H1 (cell line): ENCODE results near the gene MYH6. TPM values are rescaled to one million over a fixed set of nuclear protein-coding genes. Genes with fewer than 3 reads are reported as not detected.

Experiments used
- CTCF ChIA-PET: fragments of 300-600 bp; sonication (Branson Sonifier 250); formaldehyde crosslinking; loops from one replicate; lab custom pipeline; 2021; ENCODE audit not compliant: partially characterized antibody; lab: Charles Lee
- POLR2A ChIA-PET: fragments of 300-600 bp; sonication (Branson Sonifier 250); formaldehyde crosslinking; loops from one replicate; lab custom pipeline; 2021; ENCODE audit warnings: inconsistent platforms; ENCODE audit not compliant: partially characterized antibody; lab: Charles Lee
- DNase-seq, 2 experiments: peaks; one replicate each; pipeline versions ENCODE4 v3.0.0 to v3.0.0-alpha.2; 2010 to 2022; ENCODE audit warnings: low spot score in 2 of 2, low read depth in 1 of 2, mixed read lengths in 1 of 2
- FAIRE-seq: peaks from 2 replicates; lab custom pipeline; 2011; peaks lifted over from hg19 to GRCh38; lab: Jason Lieb, UNC
- H2AFZ ChIP-seq: 2 replicates; pipeline ENCODE4 v1.8.1; 2012; ENCODE audit warnings: low read length, inconsistent platforms
- H2AK5ac ChIP-seq: 2 replicates; pipeline ENCODE4 v1.6.1; 2013; ENCODE audit warnings: low read depth, low read length
- H2BK120ac ChIP-seq: replicated peaks from 2 replicates; pipeline ENCODE3; 2013; ENCODE audit warnings: low read depth, low read length, inconsistent platforms
- H2BK12ac ChIP-seq: 2 replicates; pipeline ENCODE4 v1.6.1; 2013; ENCODE audit warnings: low read depth, low read length
- H2BK15ac ChIP-seq: 2 replicates; pipeline ENCODE4 v1.6.1; 2013; ENCODE audit warnings: low read length
- H2BK20ac ChIP-seq: 2 replicates; pipeline ENCODE4 v1.6.1; 2013; ENCODE audit warnings: low read length
- H2BK5ac ChIP-seq: 2 replicates; pipeline ENCODE4 v1.6.1; 2013; ENCODE audit warnings: low read depth, low read length
- H3K14ac ChIP-seq: 2 replicates; pipeline ENCODE4 v1.6.1; 2013; ENCODE audit warnings: inconsistent platforms; ENCODE audit not compliant: insufficient read length
- H3K18ac ChIP-seq: 2 replicates; pipeline ENCODE4 v1.6.1; 2013; ENCODE audit warnings: low read length; ENCODE audit errors: extremely low read depth
- H3K23ac ChIP-seq: 2 replicates; pipeline ENCODE4 v1.6.1; 2013; ENCODE audit warnings: inconsistent platforms; ENCODE audit not compliant: insufficient read length
- H3K23me2 ChIP-seq: 2 replicates; pipeline ENCODE4 v1.6.1; 2013; ENCODE audit warnings: low read depth, low read length
- H3K27ac ChIP-seq: 2 replicates; pipeline ENCODE4 v1.6.1; 2011; ENCODE audit warnings: low read depth, low read length, inconsistent platforms
- H3K27me3 ChIP-seq, 4 experiments: replicated peaks in 1 of 4; 1 replicate in 1 of 4; 2 replicates in 3 of 4; pipeline versions ENCODE4 v1.6.1 to v1.8.1; 2011 to 2013; ENCODE audit warnings: low read length in 3 of 4, mild to moderate bottlenecking in 3 of 4, inconsistent platforms in 2 of 4, mixed read lengths in 2 of 4, moderate library complexity in 1 of 4; ENCODE audit not compliant: control insufficient read depth in 3 of 4, insufficient read depth in 3 of 4; ENCODE audit errors: extremely low read depth in 1 of 4
- H3K36me3 ChIP-seq, 4 experiments: 2 replicates each; pipeline versions ENCODE4 v1.6.1 to v1.8.1; 2011 to 2013; ENCODE audit warnings: mild to moderate bottlenecking in 4 of 4, low read length in 3 of 4, moderate library complexity in 2 of 4, control low read depth in 1 of 4, inconsistent platforms in 1 of 4; ENCODE audit not compliant: insufficient read depth in 4 of 4, control insufficient read depth in 2 of 4
- H3K4ac ChIP-seq: replicated peaks from 2 replicates; pipeline ENCODE3; 2013; ENCODE audit warnings: low read length, low read depth, mixed read lengths, inconsistent platforms; ENCODE audit not compliant: insufficient read length
- H3K4me1 ChIP-seq, 4 experiments: replicated peaks in 1 of 4; 1 replicate in 1 of 4; 2 replicates in 3 of 4; pipeline versions ENCODE4 v1.6.1 to v1.8.1; 2011 to 2013; ENCODE audit warnings: low read length in 3 of 4, inconsistent platforms in 2 of 4, mixed read lengths in 1 of 4; ENCODE audit not compliant: insufficient read depth in 4 of 4, control insufficient read depth in 3 of 4
- H3K4me2 ChIP-seq, 2 experiments: 2 replicates each; pipeline versions ENCODE4 v1.6.1 to v1.8.1; 2011 to 2013; ENCODE audit warnings: low read depth in 2 of 2, low read length in 2 of 2, control low read depth in 1 of 2, inconsistent platforms in 1 of 2, mild to moderate bottlenecking in 1 of 2; ENCODE audit not compliant: insufficient read depth in 1 of 2
- H3K4me3 ChIP-seq, 4 experiments: fragments of 200-600, 300-600 bp in 1 of 4; sonication (generic), shearing (Covaris generic), sonication (Bioruptor Twin) in 1 of 4; 2 replicates each; pipeline versions ENCODE4 v1.5.1 to v1.8.1; 2011 to 2016; ENCODE audit warnings: low read length in 4 of 4, low read depth in 3 of 4, control low read depth in 2 of 4, inconsistent platforms in 2 of 4, mild to moderate bottlenecking in 2 of 4, mixed read lengths in 1 of 4, moderate library complexity in 1 of 4; ENCODE audit not compliant: insufficient read depth in 2 of 4; ENCODE audit errors: extremely low read depth in 1 of 4
- H3K56ac ChIP-seq: replicated peaks from 2 replicates; pipeline ENCODE3; 2013; ENCODE audit warnings: low read depth, mild to moderate bottlenecking, mixed read lengths, low read length, inconsistent platforms; ENCODE audit not compliant: insufficient read length
- H3K79me1 ChIP-seq: 2 replicates; pipeline ENCODE4 v1.6.1; 2013; ENCODE audit warnings: low read depth, low read length, control low read depth
- H3K79me2 ChIP-seq, 2 experiments: 2 replicates each; pipeline versions ENCODE4 v1.6.1 to v1.8.1; 2012 to 2013; ENCODE audit warnings: low read length in 2 of 2, mild to moderate bottlenecking in 2 of 2, inconsistent platforms in 1 of 2; ENCODE audit not compliant: insufficient read depth in 2 of 2, control insufficient read depth in 1 of 2
- H3K9ac ChIP-seq, 4 experiments: replicated peaks in 1 of 4; 1 replicate in 1 of 4; 2 replicates in 3 of 4; pipeline versions ENCODE4 v1.6.1 to v1.8.1; 2011 to 2013; ENCODE audit warnings: low read depth in 3 of 4, low read length in 3 of 4, control low read depth in 2 of 4, mild to moderate bottlenecking in 2 of 4, moderate library complexity in 2 of 4, inconsistent platforms in 1 of 4; ENCODE audit errors: extremely low read depth in 1 of 4
- H3K9me3 ChIP-seq, 2 experiments: 2 replicates each; pipeline versions ENCODE4 v1.6.1 to v1.8.1; 2012 to 2013; ENCODE audit warnings: mild to moderate bottlenecking in 2 of 2, moderate library complexity in 2 of 2, control low read depth in 1 of 2, inconsistent platforms in 1 of 2, low read depth in 1 of 2, low read length in 1 of 2, mixed read lengths in 1 of 2; ENCODE audit not compliant: insufficient read depth in 2 of 2
- H4K20me1 ChIP-seq, 2 experiments: replicated peaks in 1 of 2; 2 replicates each; pipeline versions ENCODE3 to v1.8.1; 2011 to 2013; ENCODE audit warnings: inconsistent platforms in 2 of 2, low read length in 2 of 2, mild to moderate bottlenecking in 1 of 2; ENCODE audit not compliant: insufficient read depth in 2 of 2, control insufficient read depth in 1 of 2
- H4K5ac ChIP-seq: 2 replicates; pipeline ENCODE4 v1.6.1; 2013; ENCODE audit warnings: low read length, low read depth, mixed read lengths, inconsistent platforms; ENCODE audit not compliant: insufficient read length
- H4K8ac ChIP-seq: 2 replicates; pipeline ENCODE4 v1.8.0; 2013; ENCODE audit warnings: mild to moderate bottlenecking, moderate library complexity, low read length, inconsistent platforms; ENCODE audit not compliant: insufficient read depth; ENCODE audit errors: extremely low read depth
- H4K91ac ChIP-seq: replicated peaks from 2 replicates; pipeline ENCODE3; 2013; ENCODE audit warnings: low read length, mixed read lengths, inconsistent platforms; ENCODE audit not compliant: insufficient read length
- ATF2 ChIP-seq: IDR thresholded peaks from 2 replicates; pipeline ENCODE4 v1.6.1; 2012; ENCODE audit warnings: low read length, inconsistent platforms
- CBX5 ChIP-seq: fragments of 300-800, 300-1000 bp; sonication (generic); IDR thresholded peaks from 2 replicates; pipeline ENCODE4 v1.7.1; 2016; ENCODE audit warnings: antibody characterized with exemption, low read length, low read depth
- CBX8 ChIP-seq: fragments of 300-800, 300-1000 bp; sonication (generic); IDR thresholded peaks from 2 replicates; pipeline ENCODE4 v1.7.1; 2016; ENCODE audit warnings: low read depth, low read length, borderline replicate concordance
- CHD1 ChIP-seq: IDR thresholded peaks from 2 replicates; pipeline ENCODE4 v1.6.1; 2012; ENCODE audit warnings: low read depth, low read length, improper control_type of control experiment
- JUN ChIP-seq: IDR thresholded peaks from 2 replicates; pipeline ENCODE4 v1.6.1; 2011; ENCODE audit warnings: low read depth, mild to moderate bottlenecking, improper control_type of control experiment, low read length
- KDM4A ChIP-seq: IDR thresholded peaks from one replicate; pipeline ENCODE4 v1.7.1; 2012; ENCODE audit warnings: low read depth, mild to moderate bottlenecking, moderate library complexity, low read length, inconsistent platforms; ENCODE audit not compliant: severe bottlenecking
- RXRA ChIP-seq: IDR thresholded peaks from 2 replicates; pipeline ENCODE4 v1.6.1; 2011; ENCODE audit warnings: low read depth, mild to moderate bottlenecking, low read length, moderate library complexity; ENCODE audit not compliant: insufficient read depth
- SP1 ChIP-seq: IDR thresholded peaks from 2 replicates; pipeline ENCODE4 v1.6.1; 2011; ENCODE audit warnings: low read depth, low read length
- SP4 ChIP-seq: IDR thresholded peaks from 2 replicates; pipeline ENCODE4 v1.6.1; 2012; ENCODE audit warnings: low read length, inconsistent platforms
- TAF1 ChIP-seq: IDR thresholded peaks from 2 replicates; pipeline ENCODE4 v1.6.1; 2011; ENCODE audit warnings: mild to moderate bottlenecking, low read depth, low read length
- WGBS, 2 experiments: shearing (Covaris generic) in 1 of 2; methylation state at CpG; one replicate each; pipeline versions ENCODE4 v1.1.6 to v1.1.7; 2013 to 2015; ENCODE audit warnings: low lambda C conversion rate in 2 of 2, mixed read lengths in 2 of 2, inconsistent platforms in 1 of 2, low coverage in 1 of 2, missing lambda C conversion rate in 1 of 2; ENCODE audit not compliant: insufficient replicate concordance in 2 of 2, insufficient coverage in 1 of 2, insufficient read length in 1 of 2; ENCODE audit errors: extremely low coverage in 1 of 2, missing lambda C conversion rate in 1 of 2; 5-methylcytosine and 5-hydroxymethylcytosine counted together
- polyA plus RNA-seq, 7 experiments: library from polyadenylated mRNA; depleted of rRNA in 3 of 7; stranded (reverse) in 5 of 7; unstranded in 2 of 7; fragments of >200 nt in 5 of 7; fragments of 200-250 nt in 2 of 7; gene quantifications; 1 replicate in 5 of 7; 2 replicates in 1 of 7; 4 replicates in 1 of 7; pipeline versions ENCODE4 v1.2.1 to v1.2.3, GENCODE V29; 2011 to 2013; ENCODE audit warnings: missing spikeins in 2 of 7, mixed read lengths in 2 of 7
- total RNA-seq: library from RNA; stranded (reverse); fragmentation: NEBNext Ultra II Directional; extraction: Animal tissue kit (Norgen Biotek cat#: 25700); gene quantifications from 2 replicates; pipeline ENCODE4 v1.2.1, GENCODE V29; 2021

The MYH6 gene
- total and polyA plus RNA-seq, 2 of the 8 experiments (the other 6 are each of a cell fraction or from before 2014, with no cell fraction given) = 0.03 TPM; not detected in 1

- ChIA-PET POLR2A (interaction anchor here (0.8 to 3.7 kb wide), 5 partner anchors 9 to 26 kb away, joined by 3 to 25 read pairs (median 6); partner anchors contain the start of gene PABPN1), CTCF (interaction anchor here (0.7 to 5.9 kb wide), 13 partner anchors 8 to 366 kb away, joined by 3 to 69 read pairs (median 4); partner anchors contain the start of gene AJUBA)
- Histone ChIP-seq H2BK20ac (no peak overlapping the region), H4K91ac (no peak overlapping the region), H3K56ac (no peak overlapping the region), H3K18ac (no peak overlapping the region), H3K4me2 (no peak overlapping the region), H3K79me1 (no peaks in the 10 kb centered on the region), H2BK5ac (no peak overlapping the region), H3K9ac (no peak overlapping the region), H3K23ac (no peak overlapping the region), H3K14ac (no peak overlapping the region), H3K4me3 (no peak overlapping the region), H2BK12ac (no peak overlapping the region), H3K27me3 (peaks cover 0 to 11% (median 3%) of the 10 kb centered on the region in 4 experiments; a peak in 6 of 7 replicates), H4K5ac (no peak overlapping the region), H3K4me1 (peaks cover 0 to 7% (median 2%) of the 10 kb centered on the region in 4 experiments; a peak in 5 of 7 replicates), H3K36me3 (no peaks in the 10 kb centered on the region), H3K79me2 (no peaks in the 10 kb centered on the region), H2BK15ac (no peak overlapping the region), H3K27ac (no peak overlapping the region), H3K4ac (no peak overlapping the region), H3K9me3 (no peaks in the 10 kb centered on the region), H4K20me1 (peaks cover 0 to 3% of the 10 kb centered on the region in 2 experiments), H2AK5ac (no peak overlapping the region), H2BK120ac (no peak overlapping the region), H2AFZ (no peak overlapping the region), H4K8ac (no peak overlapping the region; the same call in 1 of the 2 replicates), H3K23me2 (peaks cover 10% of the 10 kb centered on the region)
- TF ChIP-seq ATF2 (no peak), JUN (no peak), RXRA (no peak), CHD1 (no peak), CBX8 (no peak), SP4 (no peak), KDM4A (no peak), CBX5 (no peak), SP1 (no peak), TAF1 (no peak)
- DNase-seq (no peak), FAIRE-seq (no peak)
- 91% methylated on average over 18 of the region's 19 CpGs; no CpG with 5 or more reads in 1 of the 2 experiments for WGBS, 2 experiments
Observed at GRCh38 chr14:23347406-23348296, 60.4 kb downstream of the MYH6 start.
